ENCODE data around the gene ARMS2.

DNA sequence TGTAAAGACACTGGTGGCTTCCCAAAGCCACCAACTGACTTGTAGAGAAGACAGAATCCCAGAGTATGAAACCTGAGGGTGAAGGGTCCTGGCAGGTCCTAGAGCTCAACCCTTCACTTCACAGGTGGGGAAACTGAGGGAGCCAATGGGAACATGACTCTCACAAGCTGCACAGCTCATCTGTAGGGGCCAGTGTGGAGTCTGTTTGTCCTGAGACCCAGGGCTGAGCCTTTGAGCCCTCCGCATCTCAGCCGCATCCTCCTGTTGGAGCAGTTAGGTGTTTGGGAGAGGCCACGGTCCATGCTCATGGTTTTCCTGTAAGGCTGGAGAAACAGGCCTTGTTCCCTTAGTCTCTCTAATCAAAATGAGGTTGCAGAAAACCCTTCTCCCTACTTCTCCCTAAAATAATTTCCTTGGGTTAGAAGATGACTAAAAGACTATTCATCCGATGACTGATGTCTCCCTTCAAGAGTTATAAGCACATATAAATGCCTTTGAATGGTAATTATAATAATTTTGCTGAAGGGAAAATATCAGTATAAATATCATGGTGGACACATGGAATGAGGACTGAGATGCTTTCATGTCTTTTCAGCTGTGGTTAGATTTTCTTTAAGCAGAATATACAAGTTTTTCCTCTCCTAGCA is 17.2 kb downstream of the ARMS2 start:
- TF ChIP-seq, protein P1, sequence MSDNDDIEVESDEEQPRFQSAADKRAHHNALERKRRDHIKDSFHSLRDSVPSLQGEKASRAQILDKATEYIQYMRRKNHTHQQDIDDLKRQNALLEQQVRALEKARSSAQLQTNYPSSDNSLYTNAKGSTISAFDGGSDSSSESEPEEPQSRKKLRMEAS (CRISPR knock-in tag; IDR thresholded peaks at IDR 0.05): no peak
- TF ChIP-seq ZNF263 (CRISPR knock-in tag; IDR thresholded peaks at IDR 0.05; ENCODE audit: low read depth): no peak
- TF ChIP-seq, protein P2, sequence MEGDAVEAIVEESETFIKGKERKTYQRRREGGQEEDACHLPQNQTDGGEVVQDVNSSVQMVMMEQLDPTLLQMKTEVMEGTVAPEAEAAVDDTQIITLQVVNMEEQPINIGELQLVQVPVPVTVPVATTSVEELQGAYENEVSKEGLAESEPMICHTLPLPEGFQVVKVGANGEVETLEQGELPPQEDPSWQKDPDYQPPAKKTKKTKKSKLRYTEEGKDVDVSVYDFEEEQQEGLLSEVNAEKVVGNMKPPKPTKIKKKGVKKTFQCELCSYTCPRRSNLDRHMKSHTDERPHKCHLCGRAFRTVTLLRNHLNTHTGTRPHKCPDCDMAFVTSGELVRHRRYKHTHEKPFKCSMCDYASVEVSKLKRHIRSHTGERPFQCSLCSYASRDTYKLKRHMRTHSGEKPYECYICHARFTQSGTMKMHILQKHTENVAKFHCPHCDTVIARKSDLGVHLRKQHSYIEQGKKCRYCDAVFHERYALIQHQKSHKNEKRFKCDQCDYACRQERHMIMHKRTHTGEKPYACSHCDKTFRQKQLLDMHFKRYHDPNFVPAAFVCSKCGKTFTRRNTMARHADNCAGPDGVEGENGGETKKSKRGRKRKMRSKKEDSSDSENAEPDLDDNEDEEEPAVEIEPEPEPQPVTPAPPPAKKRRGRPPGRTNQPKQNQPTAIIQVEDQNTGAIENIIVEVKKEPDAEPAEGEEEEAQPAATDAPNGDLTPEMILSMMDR (IDR thresholded peaks at IDR 0.05): no peak
- no peak for TF ChIP-seq SMAD3 (CRISPR knock-in tag; IDR thresholded peaks at IDR 0.05; ENCODE audit: borderline replicate concordance)
